ENCODE measurements around the gene CHD1. TPM values are rescaled to one million over a fixed set of nuclear protein-coding genes. Genes with fewer than 3 reads are reported as not detected.

The CHD1 gene
- total and polyA plus RNA-seq, 2 of the 13 experiments (the other 11 are each of a cell fraction or from before 2014, with no cell fraction given) = 22.8 to 55.9 TPM

DNA sequence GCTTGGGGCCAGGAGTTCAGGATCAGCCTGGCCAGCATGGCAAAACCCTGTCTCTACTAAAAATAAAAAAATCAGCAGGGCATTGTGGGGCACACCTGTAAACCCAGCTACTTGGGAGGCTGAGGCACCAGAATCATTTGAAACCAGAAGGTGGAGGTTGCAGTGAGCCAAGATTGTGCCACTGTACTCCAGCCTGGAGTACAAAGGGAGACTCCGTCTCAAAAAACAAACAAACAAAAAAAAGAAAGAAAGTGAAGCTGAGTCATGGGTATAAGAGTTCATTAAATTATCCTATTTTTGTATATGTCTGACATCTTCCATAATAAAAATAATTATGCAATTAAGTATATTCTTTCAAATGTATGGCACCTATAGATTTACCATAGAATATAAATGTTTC, 37.2 kb downstream of the CHD1 start (continued):
- no peak for TF ChIP-seq THRA (CRISPR knock-in tag; IDR thresholded peaks at IDR 0.05; ENCODE audit: borderline replicate concordance)
- no peak for TF ChIP-seq TIGD3 (CRISPR knock-in tag; IDR thresholded peaks at IDR 0.05; ENCODE audit: borderline replicate concordance)
- TF ChIP-seq IKZF1 (IDR thresholded peaks at IDR 0.05) = no peak
- no peak for TF ChIP-seq ZNF7 (CRISPR knock-in tag; IDR thresholded peaks at IDR 0.05)
- TF ChIP-seq REL (CRISPR knock-in tag; conservative IDR thresholded peaks at IDR 0.05) = no peak
- TF ChIP-seq ZNF777 (CRISPR knock-in tag; IDR thresholded peaks at IDR 0.05) = no peak

- no peaks in the 10 kb centered on the region for H4K20me1 ChIP-seq (ENCODE audit: insufficient read depth, low read length)
- DNase-seq (ENCODE audit: low spot score) (no peak), ATAC-seq (no peak), FAIRE-seq (no peak)
- no peaks in the 10 kb centered on the region for H3K9me3 ChIP-seq (ENCODE audit: low read length)
- no peaks in the 10 kb centered on the region for H3K4me1 ChIP-seq (ENCODE audit: insufficient read depth, low read length)
- H3K79me2 ChIP-seq (ENCODE audit: insufficient read depth, low read length) = no peaks in the 10 kb centered on the region
- peaks cover 13 to 73% of the 10 kb centered on the region in 2 experiments for H3K36me3 ChIP-seq (replicated peaks in 1 of 2; ENCODE audit: control insufficient read depth in 1 of 2, insufficient read depth in 2 of 2, low read length in 2 of 2)
- in situ Hi-C loops (cut with HindIII; ENCODE audit: extremely low pct_ligation_motif_present, low pct_unique_long_range_greater_than_20kb) (no loop called here), intact Hi-C loops (cut with micrococcal nuclease; ENCODE audit: unreplicated experiment) (no loop called here)
- BruUV-seq (replicated peaks) = no TSS peak
- ChIA-PET POLR2A (no interaction called here), CTCF (ENCODE audit: low intra/inter-chr PET ratio, low total read pairs) (no interaction called here)
- no peak overlapping the region for H3K4me3 ChIP-seq (replicated peaks in 1 of 3; ENCODE audit: insufficient read depth in 1 of 3, low read depth in 2 of 3, low read length in 3 of 3)
- H3K4me2 ChIP-seq (ENCODE audit: low read depth, low read length) = no peak overlapping the region
- H3K27me3 ChIP-seq (ENCODE audit: control insufficient read depth in 1 of 2, insufficient read depth in 2 of 2, low read length in 2 of 2) = no peaks in the 10 kb centered on the region
- no peak overlapping the region for H2AFZ ChIP-seq (ENCODE audit: low read length)
- H3K27ac ChIP-seq (ENCODE audit: extremely low read length, insufficient read depth, low read length) = no peak overlapping the region
- no peak overlapping the region for H3K9ac ChIP-seq (ENCODE audit: insufficient read depth, low read depth, low read length)
- no peak for TF ChIP-seq RORA (CRISPR knock-in tag; IDR thresholded peaks at IDR 0.05)
- TF ChIP-seq PCBP2 (optimal IDR thresholded peaks at IDR 0.05; ENCODE audit: low read depth, low read length, poor library complexity, severe bottlenecking) = no peak
- TF ChIP-seq, protein P1, sequence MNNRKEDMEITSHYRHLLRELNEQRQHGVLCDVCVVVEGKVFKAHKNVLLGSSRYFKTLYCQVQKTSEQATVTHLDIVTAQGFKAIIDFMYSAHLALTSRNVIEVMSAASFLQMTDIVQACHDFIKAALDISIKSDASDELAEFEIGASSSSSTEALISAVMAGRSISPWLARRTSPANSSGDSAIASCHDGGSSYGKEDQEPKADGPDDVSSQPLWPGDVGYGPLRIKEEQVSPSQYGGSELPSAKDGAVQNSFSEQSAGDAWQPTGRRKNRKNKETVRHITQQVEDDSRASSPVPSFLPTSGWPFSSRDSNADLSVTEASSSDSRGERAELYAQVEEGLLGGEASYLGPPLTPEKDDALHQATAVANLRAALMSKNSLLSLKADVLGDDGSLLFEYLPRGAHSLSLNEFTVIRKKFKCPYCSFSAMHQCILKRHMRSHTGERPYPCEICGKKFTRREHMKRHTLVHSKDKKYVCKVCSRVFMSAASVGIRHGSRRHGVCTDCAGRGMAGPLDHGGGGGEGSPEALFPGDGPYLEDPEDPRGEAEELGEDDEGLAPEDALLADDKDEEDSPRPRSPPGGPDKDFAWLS (CRISPR knock-in tag; IDR thresholded peaks at IDR 0.05; ENCODE audit: borderline replicate concordance) = no peak
- TF ChIP-seq JUNB (CRISPR knock-in tag; IDR thresholded peaks at IDR 0.05; ENCODE audit: borderline replicate concordance) = no peak
- no peak for TF ChIP-seq ZNF230 (CRISPR knock-in tag; IDR thresholded peaks at IDR 0.05)
- TF ChIP-seq ZNF646 (CRISPR knock-in tag; IDR thresholded peaks at IDR 0.05) = no peak
- TF ChIP-seq RBFOX2 (IDR thresholded peaks at IDR 0.05; ENCODE audit: low read depth, low read length) = no peak
- TF ChIP-seq NBN (conservative IDR thresholded peaks at IDR 0.05) = no peak
Observed at GRCh38 chr5:98880598-98880997, 48.2 kb downstream of the CHD1 start.

All from HepG2 (cell line).